Measurements from ENCODE around the gene ARHGEF39.

GRCh38 chr9:35686222-35687203 is 21.5 kb upstream of the ARHGEF39 start:
- TF ChIP-seq POLR2A (IDR thresholded peaks at IDR 0.05) (no peak), CTCF (IDR thresholded peaks at IDR 0.05) (no peak)

Measured in thyroid gland (tissue), 4 donors.